Measurements from ENCODE around the gene ENPP3. TPM values are rescaled to one million over a fixed set of nuclear protein-coding genes. Genes with fewer than 3 reads are reported as not detected.

The ENPP3 gene
- total RNA-seq, 1 donor from 2014 or later, result 0.82 TPM

GRCh38 chr6:131782764-131783163 lies 145.7 kb downstream of the ENPP3 start:
- Mint-ChIP-seq H3K9me3 (no peaks in the 10 kb centered on the region), H3K4me3 (no peak overlapping the region), H3K4me1 (ENCODE audit: unreplicated experiment) (peaks cover 8% of the 10 kb centered on the region), H3K36me3 (no peaks in the 10 kb centered on the region), H3K27ac (no peak overlapping the region), H3K27me3 (peaks cover 4% of the 10 kb centered on the region)
- TF ChIP-seq, protein P1, sequence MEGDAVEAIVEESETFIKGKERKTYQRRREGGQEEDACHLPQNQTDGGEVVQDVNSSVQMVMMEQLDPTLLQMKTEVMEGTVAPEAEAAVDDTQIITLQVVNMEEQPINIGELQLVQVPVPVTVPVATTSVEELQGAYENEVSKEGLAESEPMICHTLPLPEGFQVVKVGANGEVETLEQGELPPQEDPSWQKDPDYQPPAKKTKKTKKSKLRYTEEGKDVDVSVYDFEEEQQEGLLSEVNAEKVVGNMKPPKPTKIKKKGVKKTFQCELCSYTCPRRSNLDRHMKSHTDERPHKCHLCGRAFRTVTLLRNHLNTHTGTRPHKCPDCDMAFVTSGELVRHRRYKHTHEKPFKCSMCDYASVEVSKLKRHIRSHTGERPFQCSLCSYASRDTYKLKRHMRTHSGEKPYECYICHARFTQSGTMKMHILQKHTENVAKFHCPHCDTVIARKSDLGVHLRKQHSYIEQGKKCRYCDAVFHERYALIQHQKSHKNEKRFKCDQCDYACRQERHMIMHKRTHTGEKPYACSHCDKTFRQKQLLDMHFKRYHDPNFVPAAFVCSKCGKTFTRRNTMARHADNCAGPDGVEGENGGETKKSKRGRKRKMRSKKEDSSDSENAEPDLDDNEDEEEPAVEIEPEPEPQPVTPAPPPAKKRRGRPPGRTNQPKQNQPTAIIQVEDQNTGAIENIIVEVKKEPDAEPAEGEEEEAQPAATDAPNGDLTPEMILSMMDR (conservative IDR thresholded peaks at IDR 0.05), result no peak
- no peak for DNase-seq (ENCODE audit: extremely low spot score, unreplicated experiment)

GRCh38 chr6:131784561-131784960 lies 147.5 kb downstream of the ENPP3 start:
- Mint-ChIP-seq H3K27me3 (peaks cover 7% of the 10 kb centered on the region), H3K27ac (no peak overlapping the region), H3K4me1 (ENCODE audit: unreplicated experiment) (peaks cover 6% of the 10 kb centered on the region), H3K36me3 (no peaks in the 10 kb centered on the region), H3K4me3 (no peak overlapping the region), H3K9me3 (no peaks in the 10 kb centered on the region)
- TF ChIP-seq, protein P1 (conservative IDR thresholded peaks at IDR 0.05), result no peak
- DNase-seq (ENCODE audit: extremely low spot score, unreplicated experiment), result no peak

DNA sequence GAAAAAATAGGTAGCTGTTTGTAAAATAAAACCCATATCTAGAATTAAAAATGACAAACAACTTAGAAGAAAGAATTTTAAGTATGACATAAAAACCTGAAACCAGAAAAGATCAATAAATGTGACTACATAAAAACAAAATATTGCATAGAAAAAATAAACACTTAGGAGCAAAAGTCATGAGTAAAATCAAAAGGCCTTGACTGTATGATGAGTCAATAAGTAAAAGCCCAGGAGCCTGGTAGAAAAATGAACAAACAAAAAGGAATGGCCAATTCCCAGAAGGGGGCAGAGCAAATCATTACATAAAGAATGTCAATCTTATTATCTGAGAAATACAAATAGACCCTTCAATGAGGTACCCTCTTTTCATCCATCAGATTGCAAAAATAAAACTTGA lies 150.0 kb downstream of the ENPP3 start:
- no peaks in the 10 kb centered on the region for H3K9me3 Mint-ChIP-seq
- TF ChIP-seq, protein P1 (conservative IDR thresholded peaks at IDR 0.05), result no peak
- no peak for DNase-seq (ENCODE audit: extremely low spot score, unreplicated experiment)
- H3K27me3 Mint-ChIP-seq, result peaks cover 12% of the 10 kb centered on the region
- H3K4me1 Mint-ChIP-seq (ENCODE audit: unreplicated experiment), result peaks cover 6% of the 10 kb centered on the region
- H3K27ac Mint-ChIP-seq, result no peak overlapping the region
- no peak overlapping the region for H3K4me3 Mint-ChIP-seq
- no peaks in the 10 kb centered on the region for H3K36me3 Mint-ChIP-seq

GRCh38 chr6:131787766-131788712 lies 150.9 kb downstream of the ENPP3 start:
- Mint-ChIP-seq H3K9me3 (no peaks in the 10 kb centered on the region), H3K36me3 (no peaks in the 10 kb centered on the region), H3K27me3 (peaks cover 12% of the 10 kb centered on the region), H3K4me3 (no peak overlapping the region), H3K27ac (no peak overlapping the region), H3K4me1 (ENCODE audit: unreplicated experiment) (peaks cover 6% of the 10 kb centered on the region)
- TF ChIP-seq, protein P1 (conservative IDR thresholded peaks at IDR 0.05), result no peak
- no peak for DNase-seq (ENCODE audit: extremely low spot score, unreplicated experiment)

DNA sequence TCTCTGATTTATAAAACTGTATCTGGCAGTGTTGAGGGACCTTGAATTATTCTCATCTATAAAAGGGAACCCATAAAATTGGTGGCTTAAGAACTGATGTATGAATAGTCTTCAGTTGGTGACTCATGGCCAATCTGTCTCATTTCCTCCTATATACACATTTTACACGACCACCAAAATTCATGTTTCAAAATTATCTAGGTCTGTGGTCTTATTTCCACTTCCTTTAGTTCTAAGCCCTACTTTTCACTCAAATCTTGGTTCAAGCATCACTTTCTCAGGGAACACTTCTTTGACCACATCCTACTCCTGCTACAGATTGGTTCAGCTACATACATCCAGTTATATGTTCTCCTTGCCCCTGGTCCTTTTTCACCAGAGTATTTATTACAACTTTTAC lies 152.1 kb downstream of the ENPP3 start:
- DNase-seq (ENCODE audit: extremely low spot score, unreplicated experiment), result no peak
- H3K27ac Mint-ChIP-seq, result no peak overlapping the region
- no peaks in the 10 kb centered on the region for H3K36me3 Mint-ChIP-seq
- H3K9me3 Mint-ChIP-seq, result no peaks in the 10 kb centered on the region
- no peak overlapping the region for H3K4me3 Mint-ChIP-seq
- H3K4me1 Mint-ChIP-seq (ENCODE audit: unreplicated experiment), result peaks cover 6% of the 10 kb centered on the region
- TF ChIP-seq, protein P1 (conservative IDR thresholded peaks at IDR 0.05), result no peak
- H3K27me3 Mint-ChIP-seq, result peaks cover 12% of the 10 kb centered on the region
